HG03565 (cell line): ENCODE results near the gene TLNRD1.

Source experiments
- ATAC-seq: cut with Tn5 transposase; IDR thresholded peaks from one replicate; pipeline ENCODE4 v1.9.1; 2021; ENCODE audit warnings: mild to moderate bottlenecking, moderate library complexity; ENCODE audit not compliant: unreplicated experiment

TLNRD1 gene

GRCh38 chr15:81025721-81026370, 25.1 kb downstream of the TLNRD1 start:
- ATAC-seq, result no peak

GRCh38 chr15:81026836-81027599, 26.3 kb downstream of the TLNRD1 start:
- ATAC-seq, result no peak

GRCh38 chr15:81029414-81030300, 28.9 kb downstream of the TLNRD1 start:
- ATAC-seq, result no peak

GRCh38 chr15:81030301-81030750, 29.6 kb downstream of the TLNRD1 start:
- no peak for ATAC-seq

GRCh38 chr15:81031203-81031602, 30.5 kb downstream of the TLNRD1 start:
- ATAC-seq, result no peak

GRCh38 chr15:81032355-81032754, 31.6 kb downstream of the TLNRD1 start:
- no peak for ATAC-seq

GRCh38 chr15:81032818-81033217, 32.1 kb downstream of the TLNRD1 start:
- ATAC-seq, result no peak

GRCh38 chr15:81033508-81033907, 32.8 kb downstream of the TLNRD1 start:
- no peak for ATAC-seq

- no peak for ATAC-seq
These were observed 37.4 kb downstream of the TLNRD1 start for GRCh38 chr15:81037952-81038743.

- ATAC-seq, result no peak
These were observed 38.4 kb downstream of the TLNRD1 start for GRCh38 chr15:81038975-81039607.

- no peak for ATAC-seq
These were observed 40.0 kb downstream of the TLNRD1 start for GRCh38 chr15:81040757-81041156.

- ATAC-seq, result no peak
These were observed 42.7 kb downstream of the TLNRD1 start for GRCh38 chr15:81043281-81043934.

GRCh38 chr15:81043935-81044575, 43.3 kb downstream of the TLNRD1 start:
- ATAC-seq, result no peak

- no peak for ATAC-seq
These were observed 45.6 kb downstream of the TLNRD1 start for GRCh38 chr15:81046290-81046689.

GRCh38 chr15:81047928-81048327, 47.2 kb downstream of the TLNRD1 start:
- no peak for ATAC-seq

GRCh38 chr15:81049835-81050234, 49.1 kb downstream of the TLNRD1 start:
- ATAC-seq, result no peak

GRCh38 chr15:81050259-81050658, 49.5 kb downstream of the TLNRD1 start:
- no peak for ATAC-seq

GRCh38 chr15:81050805-81051204, 50.1 kb downstream of the TLNRD1 start:
- ATAC-seq, result no peak

- ATAC-seq, result no peak
These were observed 51.3 kb downstream of the TLNRD1 start for GRCh38 chr15:81052046-81052445.
